ENCODE results near the gene ARF6.

The ARF6 gene

DNA sequence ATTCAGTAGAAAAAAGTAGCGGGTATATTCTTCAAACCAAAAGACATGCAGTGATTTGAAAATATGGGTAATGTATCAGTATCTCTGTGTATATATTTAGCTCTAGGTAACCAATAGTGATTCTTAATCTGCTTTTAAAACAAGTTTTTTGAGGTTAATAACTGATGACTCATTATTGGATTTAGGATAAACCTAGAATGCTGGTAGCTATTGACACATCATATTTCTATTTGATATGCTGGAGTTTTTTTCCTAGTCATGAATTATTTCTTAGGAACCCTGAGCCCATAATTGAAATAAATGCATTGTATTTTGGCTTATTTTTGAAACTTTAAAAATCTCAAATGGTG is 15.5 kb downstream of the ARF6 start:
- Histone ChIP-seq H3K9ac (ENCODE audit: insufficient read length) (no peak overlapping the region), H3K4me3 (no peak overlapping the region), H3K27ac (no peak overlapping the region)

DNA sequence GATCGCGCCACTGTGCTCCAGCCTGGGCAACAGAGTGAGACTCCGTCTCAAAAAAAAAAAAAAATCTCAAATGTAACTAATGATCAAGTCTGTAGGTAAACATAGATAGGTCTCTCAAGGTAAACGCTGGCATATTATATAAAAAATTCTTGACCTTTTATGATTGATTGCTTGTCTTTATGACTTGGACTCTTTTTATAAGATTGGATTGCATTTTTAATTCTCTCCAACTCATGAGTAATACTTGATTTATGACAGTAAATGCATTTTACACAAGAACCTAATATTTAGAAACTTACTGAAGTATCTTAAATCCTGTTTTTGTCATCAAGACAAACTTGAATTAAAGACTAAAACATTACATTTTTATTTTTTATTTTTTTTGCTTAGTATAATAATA is 16.1 kb downstream of the ARF6 start:
- H3K27ac ChIP-seq, result no peak overlapping the region
- no peak for DNase-seq (ENCODE audit: low read depth, low spot score)
- H3K36me3 ChIP-seq (ENCODE audit: insufficient read depth, low read length), result no peaks in the 10 kb centered on the region
- H3K9me3 ChIP-seq (ENCODE audit: low read depth, low read length), result no peaks in the 10 kb centered on the region
- TF ChIP-seq POLR2AphosphoS5 (IDR thresholded peaks at IDR 0.05; ENCODE audit: borderline replicate concordance, low read depth, low read length), result no peak
- no peak for TF ChIP-seq FOXP2 (optimal IDR thresholded peaks at IDR 0.05; ENCODE audit: control extremely low read depth, extremely low read length, insufficient read depth)
- no peak for TF ChIP-seq EZH2 (IDR thresholded peaks at IDR 0.05)
- no peak overlapping the region for H3K9ac ChIP-seq (ENCODE audit: insufficient read length)
- no peak overlapping the region for H3K4me3 ChIP-seq

More for the DNA sequence above, 15.5 kb downstream of the ARF6 start:
- no peaks in the 10 kb centered on the region for H3K9me3 ChIP-seq (ENCODE audit: low read depth, low read length)
- TF ChIP-seq POLR2AphosphoS5 (IDR thresholded peaks at IDR 0.05; ENCODE audit: borderline replicate concordance, low read depth, low read length), result no peak
- no peak for TF ChIP-seq EZH2 (IDR thresholded peaks at IDR 0.05)
- TF ChIP-seq FOXP2 (optimal IDR thresholded peaks at IDR 0.05; ENCODE audit: control extremely low read depth, extremely low read length, insufficient read depth), result no peak
- no peak for DNase-seq (ENCODE audit: low read depth, low spot score)
- H3K36me3 ChIP-seq (ENCODE audit: insufficient read depth, low read length), result no peaks in the 10 kb centered on the region

DNA sequence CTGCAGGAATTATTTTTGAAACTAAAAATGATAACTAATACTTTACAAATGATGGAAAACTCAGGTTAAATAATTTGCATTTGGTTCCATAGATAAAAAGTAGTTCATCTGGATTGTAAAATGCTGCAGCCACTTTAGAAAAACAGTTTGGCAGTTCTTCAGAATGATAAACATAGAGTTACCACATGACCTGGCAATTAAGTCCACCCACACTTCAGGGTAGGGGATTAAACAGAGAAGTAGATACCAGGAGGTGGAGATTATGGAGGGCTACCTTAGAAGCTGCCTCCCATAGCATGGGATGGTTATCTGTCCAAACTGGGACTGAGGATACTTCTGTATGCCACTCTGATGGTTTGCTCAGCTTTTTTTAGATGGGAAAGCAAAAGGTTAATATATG is 22.2 kb downstream of the ARF6 start:
- Histone ChIP-seq H3K4me3 (no peak overlapping the region), H3K9me3 (ENCODE audit: low read depth, low read length) (no peaks in the 10 kb centered on the region), H3K36me3 (ENCODE audit: insufficient read depth, low read length) (no peaks in the 10 kb centered on the region), H3K27ac (peak overlapping the region; percentile 0; the same call in 1 of the 2 replicates), H3K9ac (ENCODE audit: insufficient read length) (peak overlapping the region; percentile 3)
- TF ChIP-seq FOXP2 (optimal IDR thresholded peaks at IDR 0.05; ENCODE audit: control extremely low read depth, extremely low read length, insufficient read depth), result no peak
- no peak for TF ChIP-seq EZH2 (IDR thresholded peaks at IDR 0.05)
- no peak for TF ChIP-seq POLR2AphosphoS5 (IDR thresholded peaks at IDR 0.05; ENCODE audit: borderline replicate concordance, low read depth, low read length)
- no peak for DNase-seq (ENCODE audit: low read depth, low spot score)

DNA sequence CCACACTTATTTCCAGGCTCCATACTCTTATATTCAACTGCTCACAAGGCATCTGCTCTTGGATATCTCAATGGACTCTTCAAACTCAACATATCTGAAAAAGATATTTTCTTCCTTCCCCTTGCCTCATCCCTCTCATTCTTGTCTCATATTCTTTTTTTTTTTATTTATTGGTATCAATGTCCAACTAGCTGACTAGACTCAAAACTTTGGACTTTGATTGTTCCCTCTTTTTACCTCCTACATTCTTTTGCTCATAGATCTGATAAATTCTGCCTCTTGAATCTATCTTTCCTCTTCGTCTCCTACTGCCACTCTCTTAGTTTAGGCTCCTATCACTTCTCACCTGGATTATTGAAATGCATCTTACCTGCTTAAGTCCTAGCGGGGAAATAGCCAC is 25.8 kb downstream of the ARF6 start:
- no peaks in the 10 kb centered on the region for H3K36me3 ChIP-seq (ENCODE audit: insufficient read depth, low read length)
- H3K27ac ChIP-seq, result no peak overlapping the region
- no peaks in the 10 kb centered on the region for H3K9me3 ChIP-seq (ENCODE audit: low read depth, low read length)
- TF ChIP-seq FOXP2 (optimal IDR thresholded peaks at IDR 0.05; ENCODE audit: control extremely low read depth, extremely low read length, insufficient read depth), result no peak
- no peak overlapping the region for H3K9ac ChIP-seq (ENCODE audit: insufficient read length)
- no peak overlapping the region for H3K4me3 ChIP-seq
- DNase-seq (ENCODE audit: low read depth, low spot score), result no peak

DNA sequence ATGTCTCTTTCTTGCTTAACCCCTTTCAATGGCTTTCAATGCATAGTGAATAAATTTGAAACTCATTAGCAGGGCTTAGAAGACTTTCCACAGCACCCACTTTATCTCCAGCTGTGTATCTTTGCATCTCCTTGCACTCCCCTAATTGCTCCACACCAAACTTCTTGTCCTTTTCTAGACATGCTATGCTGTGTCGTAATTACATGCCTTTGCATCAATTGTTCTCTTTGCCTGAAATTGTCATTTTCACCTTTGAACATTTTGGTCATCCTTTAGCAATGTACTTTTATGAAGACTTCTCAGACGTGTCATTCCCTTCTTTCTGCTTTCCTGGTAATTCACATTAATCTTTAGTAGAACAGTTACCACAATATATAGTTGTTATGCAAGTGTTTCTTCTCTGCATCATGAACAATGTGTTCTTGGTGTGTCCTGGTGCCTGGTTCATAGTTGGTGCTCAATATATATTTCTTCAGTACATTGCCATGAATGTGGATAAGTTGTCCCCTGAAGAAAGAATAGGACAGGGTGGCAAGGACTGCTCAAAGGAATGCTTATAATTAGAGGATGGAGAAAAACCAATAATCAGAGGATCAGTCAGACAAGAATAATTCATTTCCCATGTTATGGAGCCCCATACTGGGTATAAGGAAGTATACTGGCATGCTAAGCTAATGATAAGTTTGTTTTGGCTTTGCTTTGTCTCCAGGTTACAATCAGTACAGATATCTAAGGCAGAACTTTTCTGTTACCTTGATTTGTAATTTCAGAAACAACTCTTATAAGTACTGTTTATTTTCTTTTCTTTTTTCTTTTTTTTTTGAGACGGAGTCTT is 27.2 kb downstream of the ARF6 start:
- Histone ChIP-seq H3K27ac (peak overlapping the region; percentile 12; the same call in 1 of the 2 replicates), H3K4me3 (no peak overlapping the region), H3K9me3 (ENCODE audit: low read depth, low read length) (no peaks in the 10 kb centered on the region), H3K36me3 (ENCODE audit: insufficient read depth, low read length) (no peaks in the 10 kb centered on the region), H3K9ac (ENCODE audit: insufficient read length) (no peak overlapping the region)
- no peak for DNase-seq (ENCODE audit: low read depth, low spot score)
- no peak for TF ChIP-seq FOXP2 (optimal IDR thresholded peaks at IDR 0.05; ENCODE audit: control extremely low read depth, extremely low read length, insufficient read depth)
- no peak for TF ChIP-seq POLR2AphosphoS5 (IDR thresholded peaks at IDR 0.05; ENCODE audit: borderline replicate concordance, low read depth, low read length)
- TF ChIP-seq EZH2 (IDR thresholded peaks at IDR 0.05), result no peak

DNA sequence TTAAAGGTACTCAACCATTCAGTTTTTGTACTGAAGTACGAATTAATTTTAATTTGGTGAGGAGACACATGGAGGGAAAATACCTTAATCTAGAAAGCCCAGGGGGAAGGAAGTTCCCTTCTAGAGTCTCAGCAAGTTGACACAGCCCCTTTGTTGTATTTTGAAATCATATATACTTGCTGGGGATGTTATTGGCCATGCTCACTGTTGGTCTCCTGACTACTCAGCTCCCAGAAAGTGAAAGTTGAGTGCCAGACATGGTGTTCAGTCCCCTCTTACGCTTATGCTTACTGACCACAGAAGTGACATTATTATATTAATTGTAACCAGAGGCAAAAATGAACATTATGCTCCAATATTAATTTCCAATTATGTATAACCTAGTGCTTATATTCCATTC is 28.1 kb downstream of the ARF6 start:
- no peak for DNase-seq (ENCODE audit: low read depth, low spot score)
- H3K4me3 ChIP-seq, result no peak overlapping the region
- no peaks in the 10 kb centered on the region for H3K9me3 ChIP-seq (ENCODE audit: low read depth, low read length)
- TF ChIP-seq EZH2 (IDR thresholded peaks at IDR 0.05) (no peak), POLR2AphosphoS5 (IDR thresholded peaks at IDR 0.05; ENCODE audit: borderline replicate concordance, low read depth, low read length) (no peak), FOXP2 (optimal IDR thresholded peaks at IDR 0.05; ENCODE audit: control extremely low read depth, extremely low read length, insufficient read depth) (no peak)
- no peaks in the 10 kb centered on the region for H3K36me3 ChIP-seq (ENCODE audit: insufficient read depth, low read length)
- H3K27ac ChIP-seq, result peak overlapping the region; percentile 62; the same call in 1 of the 2 replicates
- no peak overlapping the region for H3K9ac ChIP-seq (ENCODE audit: insufficient read length)

DNA sequence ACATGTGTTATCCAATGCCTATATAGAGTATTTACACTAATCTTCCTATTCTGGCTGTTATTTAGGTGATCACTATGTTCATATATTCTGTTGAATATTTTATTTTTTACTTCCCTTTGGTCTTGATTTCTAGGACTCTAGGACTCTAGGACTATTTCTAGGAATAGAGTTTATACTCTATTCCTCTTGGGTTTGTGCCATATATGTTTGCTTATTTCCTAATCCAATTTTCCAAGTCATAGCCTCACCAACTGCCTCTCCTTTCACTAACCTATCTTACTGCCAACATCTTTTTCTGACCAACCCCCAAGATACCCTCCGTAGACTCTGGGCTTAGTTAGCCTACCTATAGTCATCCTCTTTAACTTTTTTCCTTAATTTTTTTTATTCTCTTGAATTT is 28.5 kb downstream of the ARF6 start:
- H3K4me3 ChIP-seq, result no peak overlapping the region
- no peaks in the 10 kb centered on the region for H3K9me3 ChIP-seq (ENCODE audit: low read depth, low read length)
- H3K27ac ChIP-seq, result no peak overlapping the region; the same call in 1 of the 2 replicates
- TF ChIP-seq FOXP2 (optimal IDR thresholded peaks at IDR 0.05; ENCODE audit: control extremely low read depth, extremely low read length, insufficient read depth) (no peak), POLR2AphosphoS5 (IDR thresholded peaks at IDR 0.05; ENCODE audit: borderline replicate concordance, low read depth, low read length) (no peak), EZH2 (IDR thresholded peaks at IDR 0.05) (no peak)
- no peaks in the 10 kb centered on the region for H3K36me3 ChIP-seq (ENCODE audit: insufficient read depth, low read length)
- DNase-seq (ENCODE audit: low read depth, low spot score), result no peak
- no peak overlapping the region for H3K9ac ChIP-seq (ENCODE audit: insufficient read length)

DNA sequence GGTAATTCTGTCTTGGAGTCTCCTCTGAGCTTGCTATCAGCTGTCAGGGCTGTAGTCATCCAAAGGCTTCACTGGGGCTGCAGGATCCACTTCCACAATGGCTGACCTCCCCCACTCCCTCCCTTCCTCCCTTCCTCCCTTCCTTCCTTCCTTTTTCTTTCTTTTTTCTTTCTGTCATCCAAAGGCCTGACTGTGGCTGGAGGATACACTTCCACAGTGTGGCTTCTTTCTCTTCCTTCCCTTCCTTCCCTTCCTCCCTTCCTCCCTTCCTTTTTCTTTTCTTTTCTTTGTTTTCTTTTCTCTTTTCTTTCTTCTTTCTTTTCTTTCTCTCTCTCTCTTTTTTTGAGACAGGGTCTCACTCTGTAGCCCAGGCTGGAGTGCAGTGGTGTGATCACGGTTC is 30.6 kb downstream of the ARF6 start:
- Histone ChIP-seq H3K27ac (no peak overlapping the region), H3K9me3 (ENCODE audit: low read depth, low read length) (no peaks in the 10 kb centered on the region), H3K36me3 (ENCODE audit: insufficient read depth, low read length) (no peaks in the 10 kb centered on the region), H3K9ac (ENCODE audit: insufficient read length) (peak overlapping the region; percentile 33), H3K4me3 (no peak overlapping the region)
- DNase-seq (ENCODE audit: low read depth, low spot score), result no peak
- TF ChIP-seq FOXP2 (optimal IDR thresholded peaks at IDR 0.05; ENCODE audit: control extremely low read depth, extremely low read length, insufficient read depth) (no peak), POLR2AphosphoS5 (IDR thresholded peaks at IDR 0.05; ENCODE audit: borderline replicate concordance, low read depth, low read length) (no peak), EZH2 (IDR thresholded peaks at IDR 0.05) (no peak)

DNA sequence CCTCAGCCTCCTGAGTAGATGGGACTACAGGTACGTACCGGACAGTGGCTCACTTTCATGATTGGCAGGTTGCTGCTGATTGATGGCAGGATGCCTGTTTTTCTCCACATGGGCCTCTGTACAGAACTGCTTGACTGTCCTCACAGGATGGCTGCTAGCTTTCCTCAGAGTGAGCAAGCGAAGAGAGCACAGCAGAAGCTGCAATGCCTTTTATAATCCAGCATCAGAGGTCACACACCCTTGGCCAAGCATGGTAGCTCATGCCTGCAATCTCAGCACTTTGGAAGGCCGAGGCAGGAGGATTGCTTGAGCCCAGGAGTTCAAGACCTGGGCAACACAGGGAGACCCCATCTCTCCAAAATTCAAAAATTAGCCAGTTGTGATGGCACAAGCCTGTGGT is 31.0 kb downstream of the ARF6 start:
- TF ChIP-seq POLR2AphosphoS5 (IDR thresholded peaks at IDR 0.05; ENCODE audit: borderline replicate concordance, low read depth, low read length), result no peak
- TF ChIP-seq EZH2 (IDR thresholded peaks at IDR 0.05), result no peak
- TF ChIP-seq FOXP2 (optimal IDR thresholded peaks at IDR 0.05; ENCODE audit: control extremely low read depth, extremely low read length, insufficient read depth), result no peak
- Histone ChIP-seq H3K9me3 (ENCODE audit: low read depth, low read length) (no peaks in the 10 kb centered on the region), H3K4me3 (no peak overlapping the region), H3K36me3 (ENCODE audit: insufficient read depth, low read length) (no peaks in the 10 kb centered on the region), H3K27ac (no peak overlapping the region), H3K9ac (ENCODE audit: insufficient read length) (no peak overlapping the region)
- DNase-seq (ENCODE audit: low read depth, low spot score), result no peak
